ENCODE measurements around the gene BTN1A1.
A peak's percentile ranks its signal among the peaks of the same experiment; 100 is the strongest.
"Not testable (repeated sequence)": the region's sequence is repeated elsewhere in the genome, so short reads cannot be mapped to it uniquely, and the experiment has no call there.

Gene BTN1A1

GRCh38 chr6:26511033-26511432 is 10.9 kb downstream of the BTN1A1 start:
- not testable (repeated sequence) for ATAC-seq, DNase-seq

GRCh38 chr6:26514984-26515383 is 14.9 kb downstream of the BTN1A1 start:
- ATAC-seq: no peak
- no peak for DNase-seq

GRCh38 chr6:26516481-26517427 is 16.7 kb downstream of the BTN1A1 start:
- ATAC-seq (no peak), DNase-seq (no peak)

- DNase-seq (no peak), ATAC-seq (no peak)
Observed at GRCh38 chr6:26519359-26519758, 19.3 kb downstream of the BTN1A1 start.

- ATAC-seq (no peak), DNase-seq (peak; percentile 49)
Observed at GRCh38 chr6:26520237-26520849, 20.2 kb downstream of the BTN1A1 start.

GRCh38 chr6:26520850-26521599 is 20.9 kb downstream of the BTN1A1 start:
- ATAC-seq (peak; percentile 78), DNase-seq (peak; percentile 81)

- DNase-seq: peak; percentile 81
- peak; percentile 93 for ATAC-seq
Observed at GRCh38 chr6:26521600-26522391, 21.7 kb downstream of the BTN1A1 start.

GRCh38 chr6:26522486-26523228 is 22.6 kb downstream of the BTN1A1 start:
- ATAC-seq, DNase-seq: not testable (repeated sequence)

GRCh38 chr6:26524314-26524713 is 24.2 kb downstream of the BTN1A1 start:
- ATAC-seq, DNase-seq: not testable (repeated sequence)

- DNase-seq (no peak), ATAC-seq (no peak)
Observed at GRCh38 chr6:26524722-26525370, 24.7 kb downstream of the BTN1A1 start.

- no peak for DNase-seq
- no peak for ATAC-seq
Observed at GRCh38 chr6:26525838-26526237, 25.7 kb downstream of the BTN1A1 start.

- no peak for DNase-seq
- ATAC-seq: no peak
Observed at GRCh38 chr6:26526928-26527327, 26.8 kb downstream of the BTN1A1 start.

GRCh38 chr6:26530203-26530602 is 30.1 kb downstream of the BTN1A1 start:
- ATAC-seq (no peak), DNase-seq (no peak)

- ATAC-seq (no peak), DNase-seq (no peak)
Observed at GRCh38 chr6:26531897-26532296, 31.8 kb downstream of the BTN1A1 start.

GRCh38 chr6:26532699-26533531 is 32.8 kb downstream of the BTN1A1 start:
- ATAC-seq (peak; percentile 51), DNase-seq (peak; percentile 90)

- ATAC-seq (no peak), DNase-seq (no peak)
Observed at GRCh38 chr6:26533532-26533931, 33.4 kb downstream of the BTN1A1 start.

GRCh38 chr6:26534681-26535465 is 34.8 kb downstream of the BTN1A1 start:
- DNase-seq (no peak), ATAC-seq (no peak)

GRCh38 chr6:26536571-26537159 is 36.6 kb downstream of the BTN1A1 start:
- peak; percentile 45 for DNase-seq
- peak; percentile 8 for ATAC-seq

Data from stimulated activated naive CD8-positive, alpha-beta T cell treated with anti-CD3 and anti-CD28 coated beads, Interleukin-15, Interleukin-2, amounts not matched to agents 100 U/mL and 50 U/mL, for 24 hours (primary cell).